Calu3 (cell line): ENCODE measurements around the gene ATP6V1C2. TPM values are rescaled to one million over a fixed set of nuclear protein-coding genes. Genes with fewer than 3 reads are reported as not detected.

ENCODE experiments used
- BruUV-seq: library from RNA; stranded (reverse); fragments of 400-500 nt; replicated peaks from 2 replicates; lab custom pipeline; 2021; lab: Mats Ljungman, UMichigan
- CTCF ChIA-PET: fragments of 300-600 bp; sonication (Branson Sonifier 250); formaldehyde crosslinking; loops from one replicate; lab custom pipeline; 2022; ENCODE audit warnings: antibody characterized with exemption; lab: Charles Lee
- DNase-seq: peaks from one replicate; pipeline ENCODE4 v3.0.0; 2022
- H3K27ac Mint-ChIP-seq: one replicate; pipeline ENCODE4 v1.8.0; 2022; ENCODE audit warnings: mixed read lengths; ENCODE audit not compliant: unreplicated experiment
- H3K27me3 Mint-ChIP-seq: one replicate; pipeline ENCODE4 v1.8.0; 2022; ENCODE audit warnings: mixed read lengths; ENCODE audit not compliant: unreplicated experiment
- H3K36me3 Mint-ChIP-seq: one replicate; pipeline ENCODE4 v1.8.0; 2022; ENCODE audit warnings: mild to moderate bottlenecking, moderate library complexity, mixed read lengths; ENCODE audit not compliant: insufficient read depth, unreplicated experiment
- H3K4me1 Mint-ChIP-seq: one replicate; pipeline ENCODE4 v1.8.0; 2022; ENCODE audit warnings: mild to moderate bottlenecking, low read depth, mixed read lengths; ENCODE audit not compliant: unreplicated experiment
- H3K4me3 Mint-ChIP-seq: one replicate; pipeline ENCODE4 v1.8.0; 2022; ENCODE audit warnings: mild to moderate bottlenecking, low read depth, moderate library complexity, mixed read lengths; ENCODE audit not compliant: unreplicated experiment
- H3K9me3 Mint-ChIP-seq: one replicate; pipeline ENCODE4 v1.8.0; 2022; ENCODE audit warnings: low read depth, mixed read lengths; ENCODE audit not compliant: unreplicated experiment
- CTCF ChIP-seq: fragments of 200-600 bp; IDR thresholded peaks from one replicate; pipeline ENCODE4 v1.8.0; 2022; ENCODE audit warnings: antibody characterized with exemption; ENCODE audit not compliant: unreplicated experiment
- intact Hi-C: fragments of 100-400 bp; cut with micrococcal nuclease; formaldehyde crosslinking; loops from one replicate; pipeline ENCODE4 v1.10.0; 2022; ENCODE audit not compliant: unreplicated experiment
- total RNA-seq: library from RNA; stranded (reverse); gene quantifications from 2 replicates; pipeline ENCODE4 v1.2.3, GENCODE V29; 2022

ATP6V1C2 gene
- total RNA-seq, 1 experiment from 2014 or later: 0.28 TPM

GRCh38 chr2:10819714-10820314 is 98.4 kb downstream of the ATP6V1C2 start:
- no peak overlapping the region for H3K4me3 Mint-ChIP-seq
- H3K36me3 Mint-ChIP-seq: no peaks in the 10 kb centered on the region
- BruUV-seq: no TSS peak
- intact Hi-C loops: loop anchor here (10.0 kb wide), 1 partner anchor 105 kb away; no protein-coding TSS in a partner anchor
- H3K9me3 Mint-ChIP-seq: no peaks in the 10 kb centered on the region
- H3K27me3 Mint-ChIP-seq: peaks cover 81% of the 10 kb centered on the region
- CTCF ChIA-PET: no interaction called here
- TF ChIP-seq CTCF: no peak
- H3K27ac Mint-ChIP-seq: no peak overlapping the region
- H3K4me1 Mint-ChIP-seq: no peaks in the 10 kb centered on the region
- no peak for DNase-seq

DNA sequence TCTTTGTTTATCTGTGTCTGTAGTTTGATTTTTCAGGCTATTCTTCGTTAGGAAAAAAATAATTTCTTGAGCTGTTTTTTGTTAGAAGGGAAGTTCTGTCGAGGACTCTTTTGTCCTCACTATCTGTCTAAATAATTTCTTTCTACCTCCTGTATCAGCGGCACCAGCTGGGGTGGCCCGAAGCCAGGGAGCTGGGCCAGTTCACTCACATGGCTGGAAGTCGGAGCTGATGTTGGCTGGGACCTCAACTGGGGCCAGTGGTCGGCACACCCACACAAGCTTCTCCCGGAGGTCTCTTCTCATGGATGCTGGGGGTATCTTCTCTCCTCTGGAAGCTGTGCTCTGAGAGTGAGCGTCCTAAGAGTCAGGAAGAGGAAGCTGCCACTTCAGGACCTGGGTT is 99.1 kb downstream of the ATP6V1C2 start:
- no peaks in the 10 kb centered on the region for H3K4me1 Mint-ChIP-seq
- no peaks in the 10 kb centered on the region for H3K9me3 Mint-ChIP-seq
- H3K4me3 Mint-ChIP-seq: no peak overlapping the region
- H3K27me3 Mint-ChIP-seq: peaks cover 89% of the 10 kb centered on the region
- no peak for TF ChIP-seq CTCF
- no peaks in the 10 kb centered on the region for H3K36me3 Mint-ChIP-seq
- intact Hi-C loops: no loop called here
- no peak overlapping the region for H3K27ac Mint-ChIP-seq
- no peak for DNase-seq
- CTCF ChIA-PET: no interaction called here
- no TSS peak for BruUV-seq

- peaks cover 90% of the 10 kb centered on the region for H3K27me3 Mint-ChIP-seq
- CTCF ChIA-PET: no interaction called here
Observed at GRCh38 chr2:10820978-10821695, 99.7 kb downstream of the ATP6V1C2 start.

DNA sequence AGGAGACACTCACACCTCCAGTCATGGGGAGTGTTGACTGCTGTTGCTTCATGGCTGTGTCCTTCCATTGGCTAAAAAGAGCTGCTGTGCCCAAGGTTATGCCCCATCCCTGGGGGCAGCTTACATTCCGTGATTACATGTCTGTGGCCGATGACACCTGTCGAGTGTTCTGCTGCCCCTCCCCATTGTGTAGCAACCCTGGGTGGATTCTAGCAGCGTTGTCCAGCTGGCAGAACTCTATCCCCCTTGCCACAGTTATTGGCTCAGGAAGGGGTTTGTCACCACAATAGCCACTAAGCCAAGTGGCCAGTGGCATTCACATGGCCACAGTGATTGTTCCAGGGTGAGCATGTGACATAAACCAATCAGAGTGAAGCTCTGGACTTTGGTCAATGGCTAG is 102.8 kb downstream of the ATP6V1C2 start:
- no peak for TF ChIP-seq CTCF
- Mint-ChIP-seq H3K27me3 (peaks cover 91% of the 10 kb centered on the region), H3K27ac (no peak overlapping the region), H3K4me3 (no peak overlapping the region), H3K4me1 (no peaks in the 10 kb centered on the region), H3K36me3 (no peaks in the 10 kb centered on the region), H3K9me3 (peaks cover 3% of the 10 kb centered on the region)
- CTCF ChIA-PET: no interaction called here
- intact Hi-C loops: no loop called here
- no TSS peak for BruUV-seq
- no peak for DNase-seq

More at GRCh38 chr2:10820978-10821695, 99.7 kb downstream of the ATP6V1C2 start:
- no TSS peak for BruUV-seq
- Mint-ChIP-seq H3K9me3 (peaks cover 3% of the 10 kb centered on the region), H3K4me1 (no peaks in the 10 kb centered on the region), H3K4me3 (no peak overlapping the region), H3K27ac (no peak overlapping the region), H3K36me3 (no peaks in the 10 kb centered on the region)
- no peak for DNase-seq
- TF ChIP-seq CTCF: no peak
- intact Hi-C loops: no loop called here
